ENCODE measurements around the gene UBE2I.

DNA sequence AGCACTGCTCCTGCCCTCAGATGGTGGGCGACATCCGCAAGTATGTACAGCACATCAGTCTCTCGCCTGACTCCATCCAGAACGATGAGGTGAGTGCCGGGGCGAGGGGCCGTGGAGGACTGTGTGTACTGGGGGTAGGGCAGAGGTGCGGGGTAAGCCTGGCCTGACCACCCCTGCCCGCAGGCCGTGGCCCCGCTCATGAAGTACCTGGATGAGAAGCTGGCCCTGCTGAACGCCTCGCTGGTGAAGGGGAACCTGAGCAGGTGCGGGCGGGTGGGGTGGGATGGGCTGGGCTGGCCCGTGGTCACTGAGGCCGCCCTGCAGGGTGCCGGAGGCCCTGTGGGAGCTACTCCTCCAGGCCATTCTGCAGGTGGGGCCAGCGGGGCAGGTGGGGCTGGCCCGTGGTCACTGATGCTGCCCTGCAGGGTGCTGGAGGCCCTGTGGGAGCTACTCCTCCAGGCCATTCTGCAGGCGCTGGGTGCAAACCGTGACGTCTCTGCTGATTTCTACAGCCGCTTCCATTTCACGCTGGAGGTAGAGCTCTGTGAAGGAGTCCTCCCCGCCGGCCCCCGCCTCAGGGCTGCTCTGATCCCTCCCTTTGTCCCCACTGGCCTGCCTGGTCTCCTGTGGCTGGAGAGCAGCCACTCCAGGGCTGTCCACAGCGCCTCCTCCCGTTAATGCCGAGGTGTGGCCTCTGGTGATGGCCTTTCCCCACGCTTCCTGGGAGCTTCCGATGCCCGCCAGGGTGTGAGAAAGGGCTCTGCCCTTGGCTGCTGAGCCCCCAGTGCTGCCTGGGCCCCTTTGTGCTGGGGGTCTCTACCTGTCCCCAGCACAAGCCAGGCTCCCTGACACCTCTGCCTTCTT lies 37.2 kb downstream of the UBE2I start:
- TF ChIP-seq POLR2A (IDR thresholded peaks at IDR 0.05), result no peak
- TF ChIP-seq, protein P1, sequence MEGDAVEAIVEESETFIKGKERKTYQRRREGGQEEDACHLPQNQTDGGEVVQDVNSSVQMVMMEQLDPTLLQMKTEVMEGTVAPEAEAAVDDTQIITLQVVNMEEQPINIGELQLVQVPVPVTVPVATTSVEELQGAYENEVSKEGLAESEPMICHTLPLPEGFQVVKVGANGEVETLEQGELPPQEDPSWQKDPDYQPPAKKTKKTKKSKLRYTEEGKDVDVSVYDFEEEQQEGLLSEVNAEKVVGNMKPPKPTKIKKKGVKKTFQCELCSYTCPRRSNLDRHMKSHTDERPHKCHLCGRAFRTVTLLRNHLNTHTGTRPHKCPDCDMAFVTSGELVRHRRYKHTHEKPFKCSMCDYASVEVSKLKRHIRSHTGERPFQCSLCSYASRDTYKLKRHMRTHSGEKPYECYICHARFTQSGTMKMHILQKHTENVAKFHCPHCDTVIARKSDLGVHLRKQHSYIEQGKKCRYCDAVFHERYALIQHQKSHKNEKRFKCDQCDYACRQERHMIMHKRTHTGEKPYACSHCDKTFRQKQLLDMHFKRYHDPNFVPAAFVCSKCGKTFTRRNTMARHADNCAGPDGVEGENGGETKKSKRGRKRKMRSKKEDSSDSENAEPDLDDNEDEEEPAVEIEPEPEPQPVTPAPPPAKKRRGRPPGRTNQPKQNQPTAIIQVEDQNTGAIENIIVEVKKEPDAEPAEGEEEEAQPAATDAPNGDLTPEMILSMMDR (IDR thresholded peaks at IDR 0.05), result no peak
- TF ChIP-seq POLR2AphosphoS5 (IDR thresholded peaks at IDR 0.05), result no peak
- no peak for TF ChIP-seq EP300 (IDR thresholded peaks at IDR 0.05)
